ENCODE measurements around the gene ZDHHC22. TPM values are rescaled to one million over a fixed set of nuclear protein-coding genes. Genes with fewer than 3 reads are reported as not detected.

Gene ZDHHC22
- total and polyA plus RNA-seq, 2 of the 13 experiments (the other 11 are each of a cell fraction or from before 2014, with no cell fraction given), result not detected

DNA sequence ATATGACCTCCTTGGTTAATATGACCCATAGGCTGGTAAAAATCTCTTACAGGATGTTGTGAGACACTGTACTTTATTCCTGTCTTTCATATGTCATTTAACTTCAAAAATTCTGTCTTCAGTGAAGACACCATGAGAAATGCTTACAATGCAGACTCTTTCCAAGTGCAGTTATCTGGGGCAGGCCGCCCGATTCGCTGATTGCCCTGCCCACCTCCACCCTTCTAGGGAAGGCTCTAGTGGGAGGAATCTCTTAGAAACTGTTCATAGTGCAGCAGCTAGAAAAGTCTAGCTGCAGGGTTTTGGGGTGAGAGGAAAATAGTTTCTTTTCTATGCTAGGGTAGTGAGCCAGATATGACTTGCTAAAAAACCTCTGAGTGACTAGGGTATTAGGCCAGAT is 58.5 kb downstream of the ZDHHC22 start (continued):
- TF ChIP-seq ZNF326 (CRISPR knock-in tag; IDR thresholded peaks at IDR 0.05; ENCODE audit: borderline replicate concordance) (no peak), ZNF569 (CRISPR knock-in tag; IDR thresholded peaks at IDR 0.05; ENCODE audit: borderline replicate concordance) (no peak), ZNF549 (CRISPR knock-in tag; IDR thresholded peaks at IDR 0.05) (no peak), GATA4 (IDR thresholded peaks at IDR 0.05; ENCODE audit: borderline replicate concordance, low read depth) (no peak)

GRCh38 chr14:77082356-77082755 is 59.2 kb downstream of the ZDHHC22 start:
- ATAC-seq (no peak), DNase-seq (ENCODE audit: low spot score) (no peak), FAIRE-seq (no peak)
- H3K27me3 ChIP-seq (ENCODE audit: control insufficient read depth in 1 of 2, insufficient read depth in 2 of 2, low read length in 2 of 2), result peaks cover 0 to 5% of the 10 kb centered on the region in 2 experiments; a peak in 2 of 5 replicates
- H3K4me1 ChIP-seq (ENCODE audit: insufficient read depth, low read length), result 0 out of 2 replicates have a peak, but pooled peaks cover 9% of the 10 kb centered on the region
- WGBS (ENCODE audit: low lambda C conversion rate), result 35% methylated on average over 3 of the region's 3 CpGs
- POLR2A ChIA-PET, result no interaction called here
- in situ Hi-C loops (cut with HindIII; ENCODE audit: extremely low pct_ligation_motif_present, low pct_unique_long_range_greater_than_20kb) (no loop called here), intact Hi-C loops (cut with micrococcal nuclease; ENCODE audit: unreplicated experiment) (no loop called here)
- no TSS peak for BruUV-seq (replicated peaks)
- H3K4me2 ChIP-seq (ENCODE audit: low read depth, low read length), result no peak overlapping the region
- no peaks in the 10 kb centered on the region for H3K9me3 ChIP-seq (ENCODE audit: low read length)
- H3K4me3 ChIP-seq (replicated peaks in 1 of 3; ENCODE audit: insufficient read depth in 1 of 3, low read depth in 2 of 3, low read length in 3 of 3), result no peak overlapping the region
- H4K20me1 ChIP-seq (ENCODE audit: insufficient read depth, low read length), result no peaks in the 10 kb centered on the region
- CTCF ChIA-PET (ENCODE audit: low intra/inter-chr PET ratio, low total read pairs), result no interaction called here
- no peak overlapping the region for H2AFZ ChIP-seq (ENCODE audit: low read length)
- no peaks in the 10 kb centered on the region for H3K79me2 ChIP-seq (ENCODE audit: insufficient read depth, low read length)
- TF ChIP-seq ATAD3A (CRISPR knock-in tag; IDR thresholded peaks at IDR 0.05), result no peak
- no peak for TF ChIP-seq BHLHE40 (IDR thresholded peaks at IDR 0.05; ENCODE audit: low read length)
- TF ChIP-seq, protein P1, sequence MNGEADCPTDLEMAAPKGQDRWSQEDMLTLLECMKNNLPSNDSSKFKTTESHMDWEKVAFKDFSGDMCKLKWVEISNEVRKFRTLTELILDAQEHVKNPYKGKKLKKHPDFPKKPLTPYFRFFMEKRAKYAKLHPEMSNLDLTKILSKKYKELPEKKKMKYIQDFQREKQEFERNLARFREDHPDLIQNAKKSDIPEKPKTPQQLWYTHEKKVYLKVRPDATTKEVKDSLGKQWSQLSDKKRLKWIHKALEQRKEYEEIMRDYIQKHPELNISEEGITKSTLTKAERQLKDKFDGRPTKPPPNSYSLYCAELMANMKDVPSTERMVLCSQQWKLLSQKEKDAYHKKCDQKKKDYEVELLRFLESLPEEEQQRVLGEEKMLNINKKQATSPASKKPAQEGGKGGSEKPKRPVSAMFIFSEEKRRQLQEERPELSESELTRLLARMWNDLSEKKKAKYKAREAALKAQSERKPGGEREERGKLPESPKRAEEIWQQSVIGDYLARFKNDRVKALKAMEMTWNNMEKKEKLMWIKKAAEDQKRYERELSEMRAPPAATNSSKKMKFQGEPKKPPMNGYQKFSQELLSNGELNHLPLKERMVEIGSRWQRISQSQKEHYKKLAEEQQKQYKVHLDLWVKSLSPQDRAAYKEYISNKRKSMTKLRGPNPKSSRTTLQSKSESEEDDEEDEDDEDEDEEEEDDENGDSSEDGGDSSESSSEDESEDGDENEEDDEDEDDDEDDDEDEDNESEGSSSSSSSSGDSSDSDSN (CRISPR knock-in tag; IDR thresholded peaks at IDR 0.05), result no peak
- TF ChIP-seq, protein P2, sequence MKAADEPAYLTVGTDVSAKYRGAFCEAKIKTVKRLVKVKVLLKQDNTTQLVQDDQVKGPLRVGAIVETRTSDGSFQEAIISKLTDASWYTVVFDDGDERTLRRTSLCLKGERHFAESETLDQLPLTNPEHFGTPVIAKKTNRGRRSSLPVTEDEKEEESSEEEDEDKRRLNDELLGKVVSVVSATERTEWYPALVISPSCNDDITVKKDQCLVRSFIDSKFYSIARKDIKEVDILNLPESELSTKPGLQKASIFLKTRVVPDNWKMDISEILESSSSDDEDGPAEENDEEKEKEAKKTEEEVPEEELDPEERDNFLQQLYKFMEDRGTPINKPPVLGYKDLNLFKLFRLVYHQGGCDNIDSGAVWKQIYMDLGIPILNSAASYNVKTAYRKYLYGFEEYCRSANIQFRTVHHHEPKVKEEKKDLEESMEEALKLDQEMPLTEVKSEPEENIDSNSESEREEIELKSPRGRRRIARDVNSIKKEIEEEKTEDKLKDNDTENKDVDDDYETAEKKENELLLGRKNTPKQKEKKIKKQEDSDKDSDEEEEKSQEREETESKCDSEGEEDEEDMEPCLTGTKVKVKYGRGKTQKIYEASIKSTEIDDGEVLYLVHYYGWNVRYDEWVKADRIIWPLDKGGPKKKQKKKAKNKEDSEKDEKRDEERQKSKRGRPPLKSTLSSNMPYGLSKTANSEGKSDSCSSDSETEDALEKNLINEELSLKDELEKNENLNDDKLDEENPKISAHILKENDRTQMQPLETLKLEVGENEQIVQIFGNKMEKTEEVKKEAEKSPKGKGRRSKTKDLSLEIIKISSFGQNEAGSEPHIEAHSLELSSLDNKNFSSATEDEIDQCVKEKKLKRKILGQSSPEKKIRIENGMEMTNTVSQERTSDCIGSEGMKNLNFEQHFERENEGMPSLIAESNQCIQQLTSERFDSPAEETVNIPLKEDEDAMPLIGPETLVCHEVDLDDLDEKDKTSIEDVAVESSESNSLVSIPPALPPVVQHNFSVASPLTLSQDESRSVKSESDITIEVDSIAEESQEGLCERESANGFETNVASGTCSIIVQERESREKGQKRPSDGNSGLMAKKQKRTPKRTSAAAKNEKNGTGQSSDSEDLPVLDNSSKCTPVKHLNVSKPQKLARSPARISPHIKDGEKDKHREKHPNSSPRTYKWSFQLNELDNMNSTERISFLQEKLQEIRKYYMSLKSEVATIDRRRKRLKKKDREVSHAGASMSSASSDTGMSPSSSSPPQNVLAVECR (CRISPR knock-in tag; IDR thresholded peaks at IDR 0.05; ENCODE audit: borderline replicate concordance), result no peak
- no peak for TF ChIP-seq MYC (CRISPR knock-in tag; IDR thresholded peaks at IDR 0.05; ENCODE audit: borderline replicate concordance)
- no peak for TF ChIP-seq ZBTB4 (CRISPR knock-in tag; IDR thresholded peaks at IDR 0.05; ENCODE audit: borderline replicate concordance)
- TF ChIP-seq ZNF891 (CRISPR knock-in tag; IDR thresholded peaks at IDR 0.05), result no peak
- no peak for TF ChIP-seq SMARCC2 (IDR thresholded peaks at IDR 0.05)
- no peak for TF ChIP-seq ZNF460 (CRISPR knock-in tag; IDR thresholded peaks at IDR 0.05; ENCODE audit: borderline replicate concordance)
- TF ChIP-seq FOXO1 (CRISPR knock-in tag; IDR thresholded peaks at IDR 0.05), result no peak
- no peak overlapping the region for H3K9ac ChIP-seq (ENCODE audit: insufficient read depth, low read depth, low read length)
- no peak overlapping the region for H3K27ac ChIP-seq (ENCODE audit: extremely low read length, insufficient read depth, low read length)
- H3K36me3 ChIP-seq (replicated peaks in 1 of 2; ENCODE audit: control insufficient read depth in 1 of 2, insufficient read depth in 2 of 2, low read length in 2 of 2), result no peaks in the 10 kb centered on the region

Measured in HepG2 (cell line).